Adrenal gland (tissue), 12 donors: ENCODE measurements around the gene PNLDC1. TPM values are rescaled to one million over a fixed set of nuclear protein-coding genes. Genes with fewer than 3 reads are reported as not detected.
"Not testable (repeated sequence)": the region's sequence is repeated elsewhere in the genome, so short reads cannot be mapped to it uniquely, and the experiment has no call there.

Experiments used
- DNase-seq, 7 donors: peaks; one replicate each; pipeline ENCODE4 v3.0.0-alpha.2; 2019 to 2020
- H3K27ac ChIP-seq, 5 donors: fragments of 200-600 bp; sonication (generic) in 4 of 5; 1 replicate in 3 of 5; 2 replicates in 2 of 5; pipeline versions ENCODE4 v1.5.1 to v1.8.0; 2016 to 2020; ENCODE audit warnings: mild to moderate bottlenecking in 1 of 5
- H3K27me3 ChIP-seq: fragments of 200-600 bp; 2 replicates; pipeline ENCODE4 v1.8.0; 2021
- H3K36me3 ChIP-seq, 2 donors: fragments of 200-600 bp; replicated peaks in 1 of 2; 1 replicate in 1 of 2; 2 replicates in 1 of 2; pipeline versions ENCODE4 v1.5.1 to v1.8.0; 2018 to 2022
- H3K4me1 ChIP-seq, 2 donors: fragments of 200-600 bp; replicated peaks in 1 of 2; 1 replicate in 1 of 2; 2 replicates in 1 of 2; pipeline versions ENCODE4 v1.5.1 to v1.8.0; 2018 to 2021
- H3K4me3 ChIP-seq, 4 donors: fragments of 200-600 bp; sonication (generic) in 3 of 4; one replicate each; pipeline ENCODE4 v1.5.1; 2016 to 2018
- H3K9me3 ChIP-seq, 3 donors: fragments of 200-600 bp; sonication (generic) in 1 of 3; replicated peaks in 1 of 3; 1 replicate in 2 of 3; 2 replicates in 1 of 3; pipeline versions ENCODE4 v1.5.1 to v1.8.0; 2016 to 2021
- CTCF ChIP-seq, 6 experiments: fragments of 450-650 bp in 4 of 6; fragments of 200-600 bp in 2 of 6; sonication (generic) in 1 of 6; IDR thresholded peaks; 1 replicate in 5 of 6; 2 replicates in 1 of 6; pipeline versions ENCODE4 v1.5.1 to v1.8.0; 2016 to 2021; ENCODE audit warnings: antibody characterized with exemption in 6 of 6, mild to moderate bottlenecking in 2 of 6, moderate library complexity in 1 of 6
- POLR2A ChIP-seq, 2 donors: fragments of 450-650 bp; IDR thresholded peaks; one replicate each; pipeline ENCODE4 v1.6.1; 2017; ENCODE audit warnings: antibody characterized with exemption in 2 of 2, mild to moderate bottlenecking in 2 of 2, moderate library complexity in 1 of 2
- WGBS, 4 donors: extraction: QIAGEN DNeasy Blood & Tissue Kit in 2 of 4; methylation state at CpG; one replicate each; pipeline versions ENCODE4 v1.1.5 to v1.1.7; 2013 to 2017; 5-methylcytosine and 5-hydroxymethylcytosine counted together
- intact Hi-C, 2 donors: fragments of 100-400 bp; cut with DNase I; formaldehyde crosslinking; loops; one replicate each; pipeline versions ENCODE4 v1.14.1 to v1.15.0; 2022 to 2023
- polyA plus RNA-seq, 3 donors: library from polyadenylated mRNA; stranded (reverse); fragments of 200-250 nt in 2 of 3; fragments of 350-450 nt in 1 of 3; fragmentation: Illumina TruSeq in 1 of 3; extraction: RNeasy Lipid Tissue Mini Kit (QIAGEN cat#74804) in 1 of 3; gene quantifications; one replicate each; pipeline ENCODE4 v1.2.3, GENCODE V29; 2013 to 2014
- total RNA-seq, 9 donors: library from RNA; depleted of rRNA in 4 of 9; stranded (reverse); fragments of >200 nt in 4 of 9; fragments of 120-200 nt in 1 of 9; fragmentation: NEBNext Ultra II Directional in 1 of 9; extraction: Animal tissue kit (Norgen Biotek cat#: 25700) in 1 of 9; gene quantifications; one replicate each; pipeline versions ENCODE4 v1.1.0 to v1.2.4, GENCODE V29; 2013 to 2023
- donor health status: healthy with polysubstance abuse.
- donor health status: Bipolar disorder and iron deficiency.
- donor health status: DM: yes; HTN: yes; CAD: no.
- donor health status: DM: no; HTN: no; CAD: no.
- donor health status: DM: no; HTN: no; CAD: no.
- donor health status: DM: yes; HTN: yes; CAD: no.

PNLDC1 gene
- total and polyA plus RNA-seq, 12 donors, result 0.07 to 2.9 (median 0.39) TPM; not detected in 7

DNA sequence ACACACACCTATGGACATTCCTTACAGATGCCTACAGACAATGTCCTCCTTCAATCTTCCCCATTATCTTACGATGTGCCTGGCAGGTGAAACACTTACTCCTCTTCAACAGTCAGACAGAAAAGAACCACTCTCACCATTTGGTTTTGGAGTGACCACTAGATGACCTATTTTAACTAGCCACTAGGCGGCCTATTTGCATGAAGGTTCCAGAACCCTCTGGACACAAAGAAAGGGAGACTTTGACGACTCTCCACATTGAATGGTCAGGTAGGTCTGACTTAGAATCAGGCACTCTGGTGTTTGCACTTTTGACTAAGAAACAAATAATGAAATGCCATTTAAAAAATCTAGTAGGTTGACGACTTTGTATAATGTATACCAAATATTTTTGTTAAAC is 42.0 kb downstream of the PNLDC1 start:
- Histone ChIP-seq H3K9me3 (no peaks in the 10 kb centered on the region), H3K36me3 (no peaks in the 10 kb centered on the region), H3K27ac (no peak overlapping the region), H3K4me3 (no peak overlapping the region), H3K27me3 (no peaks in the 10 kb centered on the region), H3K4me1 (no peaks in the 10 kb centered on the region)
- TF ChIP-seq POLR2A (IDR thresholded peaks at IDR 0.05) (no peak), CTCF (IDR thresholded peaks at IDR 0.05) (no peak)
- WGBS, 4 donors, result 73 to 89% (median 82%) methylated on average over 4 of the region's 4 CpGs
- intact Hi-C loops, result no loop called here
- DNase-seq, result no peak

DNA sequence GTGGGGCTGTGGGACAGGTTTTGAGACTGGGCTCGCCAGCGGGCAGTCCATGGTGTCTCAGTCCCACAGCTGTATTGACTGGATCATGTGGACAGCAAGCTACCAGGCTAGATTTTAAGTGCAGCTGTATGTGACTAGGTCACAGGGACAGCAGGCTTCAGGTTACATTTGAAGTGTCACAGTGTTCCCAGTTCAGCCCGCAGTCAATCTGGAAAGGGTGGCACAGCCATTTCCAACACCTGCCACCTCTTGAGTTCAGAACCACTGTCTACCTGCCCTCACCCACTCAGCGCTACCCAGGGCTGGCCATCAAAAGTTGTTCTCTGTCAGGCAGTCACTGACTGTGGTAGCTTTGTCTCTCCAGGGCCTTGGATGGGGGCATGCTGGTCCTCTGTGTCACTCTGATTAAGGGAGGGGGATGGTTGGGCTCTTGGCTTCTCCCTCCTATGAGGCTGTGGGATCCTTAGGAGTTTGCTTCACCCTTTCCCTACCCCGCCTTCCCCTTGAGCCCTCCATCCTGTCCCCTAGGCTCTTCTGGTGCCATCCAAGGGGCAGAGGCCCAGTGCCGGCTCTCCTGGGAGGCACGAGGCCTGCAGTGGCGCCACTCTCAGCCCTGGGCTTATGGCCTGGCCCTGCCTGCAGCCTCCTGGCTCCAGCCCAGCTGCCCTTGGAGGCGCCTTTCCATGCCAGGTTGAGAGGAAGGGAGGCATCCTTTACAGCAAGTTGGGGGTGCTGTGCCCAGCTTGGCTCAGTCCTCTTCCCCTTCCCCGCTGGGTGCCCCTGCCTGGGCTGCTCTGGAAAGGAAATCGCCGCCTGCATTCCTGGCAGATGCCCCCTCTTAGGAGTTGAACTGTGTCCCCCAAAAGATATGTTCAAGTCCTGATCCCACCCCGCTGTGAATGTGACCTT is 44.9 kb downstream of the PNLDC1 start:
- TF ChIP-seq CTCF (IDR thresholded peaks at IDR 0.05) (no peak), POLR2A (IDR thresholded peaks at IDR 0.05) (no peak)
- 79 to 89% (median 85%) methylated on average over 7 to 13 of the region's 13 CpGs for WGBS, 4 donors

GRCh38 chr6:159848552-159848951 is 48.5 kb downstream of the PNLDC1 start:
- H3K4me1 ChIP-seq, H3K4me3 ChIP-seq, H3K36me3 ChIP-seq, H3K27ac ChIP-seq, H3K9me3 ChIP-seq, DNase-seq, intact Hi-C loops, H3K27me3 ChIP-seq: not testable (repeated sequence)
- WGBS, 4 donors, result 81 to 94% (median 86%) methylated on average over 4 to 5 of the region's 5 CpGs

More for the DNA sequence above, 44.9 kb downstream of the PNLDC1 start:
- Histone ChIP-seq H3K27ac (no peak overlapping the region), H3K4me1 (no peaks in the 10 kb centered on the region), H3K4me3 (no peak overlapping the region), H3K27me3 (no peaks in the 10 kb centered on the region), H3K9me3 (no peaks in the 10 kb centered on the region), H3K36me3 (no peaks in the 10 kb centered on the region)
- DNase-seq, result no peak
- intact Hi-C loops, result no loop called here

GRCh38 chr6:159849851-159850250 is 49.8 kb downstream of the PNLDC1 start:
- not testable (repeated sequence) for H3K9me3 ChIP-seq, H3K27ac ChIP-seq, H3K36me3 ChIP-seq, H3K4me3 ChIP-seq, H3K4me1 ChIP-seq, H3K27me3 ChIP-seq, DNase-seq
- intact Hi-C loops, result loop anchor here in 1 of 2 donors (5.0 kb wide), 1 partner anchor 53 kb away; no protein-coding TSS in a partner anchor
- WGBS, 4 donors, result 83 to 100% (median 87%) methylated on average over 1 of the region's 1 CpG

DNA sequence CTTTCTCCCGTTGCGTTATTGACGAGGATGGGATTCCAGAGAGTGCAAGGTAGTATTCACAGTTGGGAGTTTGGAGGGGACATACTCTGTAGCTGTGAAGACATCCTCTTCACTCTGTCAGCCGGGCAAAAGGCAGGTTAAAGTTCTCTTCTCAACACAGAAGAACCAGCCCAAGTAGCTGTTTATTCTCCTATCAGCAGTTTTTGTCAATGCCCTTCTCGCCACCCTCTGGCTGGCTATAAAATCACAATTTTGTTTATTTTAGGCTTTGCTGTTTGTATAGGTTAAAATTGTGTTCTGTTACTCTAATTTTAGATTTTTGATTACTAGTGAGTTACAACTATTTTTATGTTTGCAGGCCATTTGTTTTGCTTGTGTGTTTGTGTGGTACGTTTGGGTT is 52.8 kb downstream of the PNLDC1 start:
- Histone ChIP-seq H3K4me1 (peaks cover 0 to 9% of the 10 kb centered on the region in 2 donors), H3K27me3 (no peaks in the 10 kb centered on the region), H3K9me3 (no peaks in the 10 kb centered on the region), H3K36me3 (no peaks in the 10 kb centered on the region), H3K27ac (no peak overlapping the region), H3K4me3 (no peak overlapping the region)
- WGBS, 4 donors, result 48 to 57% (median 49%) methylated on average over 6 of the region's 6 CpGs
- no peak for DNase-seq
- intact Hi-C loops, result loop anchor here in 1 of 2 donors (5.0 kb wide), 1 partner anchor 56 kb away; no protein-coding TSS in a partner anchor
- TF ChIP-seq POLR2A (IDR thresholded peaks at IDR 0.05) (no peak), CTCF (IDR thresholded peaks at IDR 0.05) (peak in 4 of 6 experiments; percentile 11 to 36 (median 26))
